GM12873 (cell line): ENCODE results near the gene RBFOX2.

ENCODE experiments used
- TF ChIP-seq, protein P1 (sequence below): IDR thresholded peaks from 2 replicates; pipeline ENCODE4 v1.5.1; 2012; ENCODE audit warnings: low read depth, mild to moderate bottlenecking, moderate library complexity, low read length, control low read depth; ENCODE audit not compliant: insufficient read depth; ENCODE audit errors: missing control alignments

Gene RBFOX2

DNA sequence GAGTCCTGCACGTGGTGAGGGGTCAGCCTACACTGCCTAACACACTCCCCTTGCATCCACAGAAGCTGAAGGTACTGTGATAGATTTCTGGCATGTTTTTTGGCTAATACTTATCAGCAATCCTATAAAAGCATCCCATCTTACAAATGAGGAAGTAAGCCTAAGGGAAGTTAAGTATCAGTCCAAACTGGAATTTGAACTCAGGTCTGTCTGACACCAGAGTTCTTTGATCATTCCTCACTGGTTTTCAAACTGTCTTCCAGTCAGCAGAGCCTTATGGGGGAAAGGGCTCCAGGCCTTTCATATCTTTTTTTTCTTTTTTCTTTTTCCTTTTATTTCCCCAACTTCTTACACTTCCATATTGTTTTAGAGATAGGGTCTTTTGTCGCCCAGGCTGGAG lies 105.6 kb downstream of the RBFOX2 start:
- TF ChIP-seq, protein P1, sequence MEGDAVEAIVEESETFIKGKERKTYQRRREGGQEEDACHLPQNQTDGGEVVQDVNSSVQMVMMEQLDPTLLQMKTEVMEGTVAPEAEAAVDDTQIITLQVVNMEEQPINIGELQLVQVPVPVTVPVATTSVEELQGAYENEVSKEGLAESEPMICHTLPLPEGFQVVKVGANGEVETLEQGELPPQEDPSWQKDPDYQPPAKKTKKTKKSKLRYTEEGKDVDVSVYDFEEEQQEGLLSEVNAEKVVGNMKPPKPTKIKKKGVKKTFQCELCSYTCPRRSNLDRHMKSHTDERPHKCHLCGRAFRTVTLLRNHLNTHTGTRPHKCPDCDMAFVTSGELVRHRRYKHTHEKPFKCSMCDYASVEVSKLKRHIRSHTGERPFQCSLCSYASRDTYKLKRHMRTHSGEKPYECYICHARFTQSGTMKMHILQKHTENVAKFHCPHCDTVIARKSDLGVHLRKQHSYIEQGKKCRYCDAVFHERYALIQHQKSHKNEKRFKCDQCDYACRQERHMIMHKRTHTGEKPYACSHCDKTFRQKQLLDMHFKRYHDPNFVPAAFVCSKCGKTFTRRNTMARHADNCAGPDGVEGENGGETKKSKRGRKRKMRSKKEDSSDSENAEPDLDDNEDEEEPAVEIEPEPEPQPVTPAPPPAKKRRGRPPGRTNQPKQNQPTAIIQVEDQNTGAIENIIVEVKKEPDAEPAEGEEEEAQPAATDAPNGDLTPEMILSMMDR, result no peak

DNA sequence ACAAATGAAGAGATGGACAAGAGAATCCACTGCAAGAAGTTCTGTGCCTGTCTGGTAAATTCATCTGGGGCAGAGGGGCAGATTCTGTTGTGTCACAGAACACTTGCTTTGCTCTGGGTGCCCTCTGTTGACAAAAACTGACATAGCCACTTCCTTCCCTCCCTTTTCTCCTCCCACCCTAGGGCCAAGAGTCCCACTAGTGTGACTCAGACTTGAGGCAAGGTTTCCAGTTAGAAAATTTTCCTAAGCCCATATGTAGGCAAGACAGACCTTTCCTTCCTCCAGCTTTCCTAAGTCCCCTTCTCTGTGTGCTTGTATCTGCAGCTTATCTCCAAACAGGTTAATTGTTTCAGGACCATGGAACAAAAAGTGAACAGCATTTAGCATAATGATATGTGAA lies 106.8 kb downstream of the RBFOX2 start:
- TF ChIP-seq, protein P1, result peak; percentile 71

DNA sequence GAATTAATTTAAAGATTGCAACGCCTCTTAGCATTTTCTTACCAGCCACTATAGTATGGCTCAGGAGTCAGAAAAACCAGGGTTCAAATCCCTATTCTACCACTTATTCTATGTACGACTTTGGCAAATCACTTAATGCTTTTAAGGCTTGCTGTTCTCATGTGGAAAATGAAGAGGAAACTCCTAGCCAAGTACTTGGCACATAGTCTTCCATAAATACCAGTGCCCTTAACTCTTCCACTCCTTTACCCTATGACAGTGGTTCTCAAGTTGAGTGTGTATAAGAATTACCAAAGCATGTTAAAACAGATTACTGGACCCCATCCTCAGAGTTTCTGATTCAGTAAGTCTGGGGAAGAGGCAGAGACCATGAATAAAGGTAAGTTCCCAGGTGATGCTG lies 107.6 kb downstream of the RBFOX2 start:
- TF ChIP-seq, protein P1, result no peak

DNA sequence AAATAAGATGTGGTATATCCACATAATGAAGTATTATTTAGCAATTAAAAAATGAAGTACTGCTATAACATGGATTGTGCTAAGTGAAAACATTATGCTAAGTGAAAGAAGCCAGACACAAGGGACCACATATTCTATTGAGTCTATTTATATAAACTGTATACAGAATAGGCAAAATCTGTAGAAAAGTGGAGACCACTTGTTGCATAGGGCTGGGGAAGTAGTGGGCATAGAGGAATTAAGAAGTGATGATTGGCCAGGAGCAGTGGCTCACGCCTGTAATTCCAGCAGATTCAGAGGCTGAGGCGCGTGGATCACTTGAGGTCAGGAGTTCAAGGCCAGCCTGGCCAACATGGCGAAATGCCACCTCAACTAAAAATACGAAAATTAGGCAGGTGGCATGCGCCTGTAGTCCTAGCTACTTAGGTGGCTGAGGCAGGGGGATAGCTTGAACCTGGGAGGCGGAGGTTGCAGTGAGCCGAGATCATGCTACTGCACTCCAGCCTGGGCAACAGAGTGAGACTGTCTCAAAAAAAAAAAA lies 109.6 kb downstream of the RBFOX2 start:
- TF ChIP-seq, protein P1, result no peak

DNA sequence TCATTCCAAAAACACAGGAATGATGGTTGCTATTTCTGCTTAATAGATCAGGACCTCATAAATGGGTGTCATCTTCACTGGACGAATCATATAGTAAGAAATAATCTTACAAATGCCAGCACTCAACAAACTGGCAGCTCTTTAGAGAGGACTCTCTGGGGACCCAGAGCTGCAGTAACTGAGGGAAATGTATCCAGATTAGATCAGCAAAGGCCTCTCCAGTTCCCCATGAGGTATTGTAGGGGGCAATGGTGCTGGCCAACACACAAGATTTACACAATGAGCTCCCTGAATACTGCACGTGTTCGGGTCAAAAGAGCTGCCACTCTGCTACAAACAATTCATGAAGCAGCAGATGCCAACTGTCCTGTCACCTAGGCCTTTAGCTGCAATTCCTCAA lies 110.2 kb downstream of the RBFOX2 start:
- TF ChIP-seq, protein P1, result no peak

DNA sequence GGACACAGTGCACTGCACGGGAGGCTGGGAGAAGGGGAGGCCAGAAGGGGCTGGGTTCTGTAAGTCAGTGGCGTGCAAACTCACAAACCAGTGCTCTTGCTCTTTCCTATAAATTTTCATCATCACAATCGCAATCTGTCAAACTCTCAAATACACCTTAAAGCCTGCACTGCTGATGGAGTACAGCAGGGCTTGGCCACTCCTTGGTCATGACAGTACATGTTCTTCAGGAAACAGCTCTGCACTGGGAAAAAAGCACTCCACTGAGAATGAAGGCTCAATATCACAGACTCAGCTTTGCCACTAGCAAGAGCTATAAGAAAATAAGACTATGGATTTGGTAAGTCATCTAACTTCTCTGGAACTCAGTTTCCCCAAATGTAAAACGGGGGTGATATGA lies 111.0 kb downstream of the RBFOX2 start:
- TF ChIP-seq, protein P1, result no peak

DNA sequence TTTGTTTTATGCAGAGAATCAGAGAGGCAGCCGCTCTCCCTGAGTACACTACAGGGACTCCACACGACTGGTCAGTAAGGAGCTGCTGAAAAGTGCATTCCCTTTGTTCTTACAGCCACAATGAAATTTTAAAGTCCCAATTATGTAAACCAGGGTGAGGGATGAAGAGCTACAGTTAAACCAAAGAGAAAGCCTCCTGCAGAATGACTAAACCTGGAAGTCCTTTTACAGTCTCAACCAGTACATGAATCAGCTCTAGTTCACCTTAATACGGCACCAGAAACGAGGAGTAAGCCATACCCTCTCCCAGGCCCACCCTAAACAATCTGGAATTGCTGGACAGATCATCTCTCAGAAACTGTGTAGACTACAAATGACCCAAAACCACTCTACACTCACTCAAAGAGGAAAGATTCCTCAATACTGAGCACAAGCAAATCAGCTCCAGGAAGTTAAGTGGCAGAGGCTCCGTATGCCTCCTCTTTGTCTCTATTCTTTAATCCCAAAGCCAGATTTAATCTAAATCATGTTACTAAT lies 113.1 kb downstream of the RBFOX2 start:
- TF ChIP-seq, protein P1, result no peak
